B cell (primary cell): ENCODE data around the gene LRCOL1. TPM values are rescaled to one million over a fixed set of nuclear protein-coding genes. Genes with fewer than 3 reads are reported as not detected.

ENCODE experiments used
- ATAC-seq: fragments of 200-7000 bp; cut with Tn5 transposase; one replicate; pipeline ENCODE4 v1.10.0; 2021; ENCODE audit warnings: low read depth, mild to moderate bottlenecking, moderate number of reproducible peaks, moderate library complexity
- CTCF ChIA-PET: fragments of 350-600 bp; sonication (Branson Sonifier 250); formaldehyde crosslinking; loops from one replicate; lab custom pipeline; 2021; ENCODE audit warnings: antibody characterized with exemption, inconsistent platforms; lab: Charles Lee
- POLR2A ChIA-PET: fragments of 350-600 bp; sonication (Branson Sonifier 250); formaldehyde crosslinking; loops from one replicate; lab custom pipeline; 2021; ENCODE audit warnings: antibody characterized with exemption; lab: Charles Lee
- DNase-seq: peaks from one replicate; pipeline ENCODE4 v3.0.0; 2013
- H2AFZ ChIP-seq: 2 replicates; pipeline ENCODE4 v1.6.1; 2012; ENCODE audit warnings: mild to moderate bottlenecking, low read depth, low read length; ENCODE audit not compliant: insufficient read depth, poor library complexity, severe bottlenecking
- H3K27ac ChIP-seq, 2 donors: 1 replicate in 1 of 2; 2 replicates in 1 of 2; pipeline ENCODE4 v1.5.1; 2012 to 2013; ENCODE audit warnings: low read length in 2 of 2, mild to moderate bottlenecking in 2 of 2, moderate library complexity in 1 of 2
- H3K27me3 ChIP-seq, 4 experiments: fragments of 200-600 bp in 1 of 4; sonication (generic) in 1 of 4; replicated peaks in 1 of 4; 1 replicate in 2 of 4; 2 replicates in 2 of 4; pipeline versions ENCODE4 v1.6.1 to v1.7.0; 2013 to 2016; ENCODE audit warnings: low read length in 3 of 4, mild to moderate bottlenecking in 2 of 4, mixed read lengths in 1 of 4, moderate library complexity in 1 of 4; ENCODE audit not compliant: insufficient read depth in 4 of 4, control insufficient read depth in 3 of 4; ENCODE audit errors: control extremely low read depth in 1 of 4
- H3K36me3 ChIP-seq, 2 experiments: replicated peaks in 1 of 2; 1 replicate in 1 of 2; 2 replicates in 1 of 2; pipeline versions ENCODE4 v1.6.1 to v1.7.1; 2013; ENCODE audit warnings: low read length in 1 of 2; ENCODE audit not compliant: insufficient read depth in 2 of 2, control insufficient read depth in 1 of 2; ENCODE audit errors: control extremely low read depth in 1 of 2, extremely low read depth in 1 of 2
- H3K4me1 ChIP-seq, 2 donors: fragments of 200-600 bp in 1 of 2; sonication (generic) in 1 of 2; 1 replicate in 1 of 2; 2 replicates in 1 of 2; pipeline versions ENCODE4 v1.5.1 to v1.6.1; 2013 to 2017; ENCODE audit warnings: low read length in 2 of 2; ENCODE audit not compliant: control insufficient read depth in 2 of 2, insufficient read depth in 2 of 2
- H3K4me2 ChIP-seq: replicated peaks from 2 replicates; pipeline ENCODE3; 2012; ENCODE audit warnings: mild to moderate bottlenecking, low read depth, low read length; ENCODE audit not compliant: poor library complexity, severe bottlenecking
- H3K4me3 ChIP-seq, 5 experiments: fragments of 200-600 bp in 1 of 5; sonication (generic) in 1 of 5; 1 replicate in 3 of 5; 2 replicates in 2 of 5; pipeline versions ENCODE4 v1.5.1 to v1.7.0; 2011 to 2016; ENCODE audit warnings: low read length in 4 of 5, mild to moderate bottlenecking in 4 of 5, low read depth in 2 of 5, control low read depth in 1 of 5, moderate library complexity in 1 of 5; ENCODE audit not compliant: insufficient read depth in 1 of 5; ENCODE audit errors: control extremely low read depth in 1 of 5, extremely low read depth in 1 of 5
- H3K79me2 ChIP-seq: fragments of 200-600 bp; sonication (generic); one replicate; pipeline ENCODE4 v1.6.0; 2016; ENCODE audit warnings: low read length; ENCODE audit not compliant: control insufficient read depth, insufficient read depth
- H3K9ac ChIP-seq: fragments of 200-600 bp; sonication (generic); 2 replicates; pipeline ENCODE4 v1.6.1; 2017; ENCODE audit warnings: mild to moderate bottlenecking, low read length, moderate library complexity
- H3K9me3 ChIP-seq, 3 donors: one replicate each; pipeline versions ENCODE4 v1.6.1 to v1.7.1; 2013; ENCODE audit warnings: low read length in 2 of 3; ENCODE audit not compliant: control insufficient read depth in 2 of 3, insufficient read depth in 1 of 3; ENCODE audit errors: control extremely low read depth in 1 of 3
- H4K20me1 ChIP-seq: 2 replicates; pipeline ENCODE4 v1.6.0; 2012; ENCODE audit warnings: mild to moderate bottlenecking, low read length; ENCODE audit not compliant: insufficient read depth, control insufficient read depth, poor library complexity, severe bottlenecking
- H3K27ac Mint-ChIP-seq: one replicate; pipeline ENCODE4 v1.8.0; 2021; ENCODE audit warnings: mixed read lengths
- H3K27me3 Mint-ChIP-seq: one replicate; pipeline ENCODE4 v1.8.0; 2021; ENCODE audit warnings: mixed read lengths
- H3K4me1 Mint-ChIP-seq: one replicate; pipeline ENCODE4 v1.8.0; 2021; ENCODE audit warnings: mixed read lengths
- H3K4me3 Mint-ChIP-seq: one replicate; pipeline ENCODE4 v1.8.0; 2021; ENCODE audit warnings: mixed read lengths
- H3K9me3 Mint-ChIP-seq: one replicate; pipeline ENCODE4 v1.8.0; 2022; ENCODE audit warnings: mixed read lengths; ENCODE audit not compliant: insufficient read depth
- EZH2 ChIP-seq: IDR thresholded peaks from 2 replicates; pipeline ENCODE4 v1.6.1; 2012; ENCODE audit warnings: borderline replicate concordance, low read depth, mild to moderate bottlenecking, moderate library complexity, low read length; ENCODE audit not compliant: insufficient read depth, poor library complexity, severe bottlenecking
- whole genome bisulfite sequencing: methylation state at CpG from one replicate; pipeline ENCODE4 v1.1.5; 2013; ENCODE audit warnings: missing lambda C conversion rate; ENCODE audit not compliant: insufficient coverage; 5-methylcytosine and 5-hydroxymethylcytosine counted together
- intact Hi-C: fragments of 100-400 bp; cut with micrococcal nuclease; formaldehyde crosslinking; loops from one replicate; pipeline ENCODE4 v1.10.0; 2022
- polyA plus RNA-seq: library from polyadenylated mRNA; depleted of rRNA; stranded (reverse); fragments of >200 nt; gene quantifications from 2 replicates; pipeline ENCODE4 v1.2.3, GENCODE V29; 2012
- total RNA-seq, 2 donors: library from RNA; stranded (reverse); fragments of 120-200 nt in 1 of 2; gene quantifications; 1 replicate in 1 of 2; 2 replicates in 1 of 2; pipeline versions ENCODE4 v1.2.3 to v1.2.4, GENCODE V29; 2013 to 2022
- TF ChIP-seq, protein P1 (sequence below): fragments of 200-600 bp; IDR thresholded peaks from one replicate; pipeline ENCODE4 v1.8.0; 2022; ENCODE audit warnings: antibody characterized with exemption, mild to moderate bottlenecking

Gene LRCOL1
- total and polyA plus RNA-seq, 2 donors (not counting 1 experiment from before 2014, with no cell fraction given) = not detected

DNA sequence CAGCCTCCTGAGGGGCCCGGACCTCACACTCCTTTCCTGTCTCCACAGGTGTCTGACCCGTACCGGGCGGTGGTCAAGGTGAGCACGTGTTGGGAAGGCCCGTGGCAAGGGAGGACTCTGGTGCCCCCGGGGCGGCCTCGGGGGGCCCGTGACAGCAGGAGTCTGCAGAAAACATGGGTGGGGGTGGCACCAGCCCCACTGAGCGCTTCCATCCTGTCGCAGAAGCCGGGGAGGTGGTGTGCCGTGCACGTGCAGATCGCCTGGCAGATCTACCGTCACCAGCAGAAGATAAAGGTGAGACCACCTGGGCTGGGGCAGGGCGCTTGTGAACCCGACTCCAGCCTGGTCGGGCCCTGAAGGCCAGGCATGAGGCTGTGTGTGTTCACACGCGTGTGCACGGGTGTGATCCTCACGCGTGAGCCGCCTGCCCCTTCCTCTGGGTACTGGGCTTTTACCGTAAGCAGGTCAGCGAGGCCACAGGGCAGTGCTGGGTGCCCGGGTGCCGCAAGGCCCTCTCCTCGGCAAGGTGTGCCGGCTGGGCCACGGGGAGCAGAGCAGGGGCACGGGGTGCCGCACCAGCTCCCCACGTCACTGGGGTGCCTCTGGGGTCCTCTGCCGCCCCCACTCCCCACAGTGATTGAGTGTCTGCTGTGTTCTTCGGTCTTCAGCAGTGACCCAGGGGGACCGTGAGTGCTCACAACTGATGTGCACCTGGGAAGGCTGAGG, 35.9 kb downstream of the LRCOL1 start:
- Histone ChIP-seq H3K27me3 (no peaks in the 10 kb centered on the region), H3K36me3 (peaks cover 0 to 43% of the 10 kb centered on the region in 2 experiments), H3K4me1 (no peaks in the 10 kb centered on the region), H3K4me3 (no peak overlapping the region), H3K9ac (no peak overlapping the region), H3K4me2 (no peak overlapping the region), H3K79me2 (no peaks in the 10 kb centered on the region), H4K20me1 (peaks cover 12% of the 10 kb centered on the region), H2AFZ (no peak overlapping the region), H3K9me3 (no peaks in the 10 kb centered on the region), H3K27ac (no peak overlapping the region)
- TF ChIP-seq EZH2 = no peak
- TF ChIP-seq, protein P1, sequence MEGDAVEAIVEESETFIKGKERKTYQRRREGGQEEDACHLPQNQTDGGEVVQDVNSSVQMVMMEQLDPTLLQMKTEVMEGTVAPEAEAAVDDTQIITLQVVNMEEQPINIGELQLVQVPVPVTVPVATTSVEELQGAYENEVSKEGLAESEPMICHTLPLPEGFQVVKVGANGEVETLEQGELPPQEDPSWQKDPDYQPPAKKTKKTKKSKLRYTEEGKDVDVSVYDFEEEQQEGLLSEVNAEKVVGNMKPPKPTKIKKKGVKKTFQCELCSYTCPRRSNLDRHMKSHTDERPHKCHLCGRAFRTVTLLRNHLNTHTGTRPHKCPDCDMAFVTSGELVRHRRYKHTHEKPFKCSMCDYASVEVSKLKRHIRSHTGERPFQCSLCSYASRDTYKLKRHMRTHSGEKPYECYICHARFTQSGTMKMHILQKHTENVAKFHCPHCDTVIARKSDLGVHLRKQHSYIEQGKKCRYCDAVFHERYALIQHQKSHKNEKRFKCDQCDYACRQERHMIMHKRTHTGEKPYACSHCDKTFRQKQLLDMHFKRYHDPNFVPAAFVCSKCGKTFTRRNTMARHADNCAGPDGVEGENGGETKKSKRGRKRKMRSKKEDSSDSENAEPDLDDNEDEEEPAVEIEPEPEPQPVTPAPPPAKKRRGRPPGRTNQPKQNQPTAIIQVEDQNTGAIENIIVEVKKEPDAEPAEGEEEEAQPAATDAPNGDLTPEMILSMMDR = no peak
- H3K27ac Mint-ChIP-seq = no peak overlapping the region
- no peaks in the 10 kb centered on the region for H3K4me1 Mint-ChIP-seq
- no peak for ATAC-seq
- DNase-seq = no peak
- no peaks in the 10 kb centered on the region for H3K27me3 Mint-ChIP-seq
- intact Hi-C loops = no loop called here
- ChIA-PET CTCF (no interaction called here), POLR2A (no interaction called here)
- 97% methylated on average over 39 of the region's 39 CpGs for WGBS
- H3K9me3 Mint-ChIP-seq = no peaks in the 10 kb centered on the region
- no peak overlapping the region for H3K4me3 Mint-ChIP-seq
